ENCODE results near the gene PAPSS2.

PAPSS2 gene

DNA sequence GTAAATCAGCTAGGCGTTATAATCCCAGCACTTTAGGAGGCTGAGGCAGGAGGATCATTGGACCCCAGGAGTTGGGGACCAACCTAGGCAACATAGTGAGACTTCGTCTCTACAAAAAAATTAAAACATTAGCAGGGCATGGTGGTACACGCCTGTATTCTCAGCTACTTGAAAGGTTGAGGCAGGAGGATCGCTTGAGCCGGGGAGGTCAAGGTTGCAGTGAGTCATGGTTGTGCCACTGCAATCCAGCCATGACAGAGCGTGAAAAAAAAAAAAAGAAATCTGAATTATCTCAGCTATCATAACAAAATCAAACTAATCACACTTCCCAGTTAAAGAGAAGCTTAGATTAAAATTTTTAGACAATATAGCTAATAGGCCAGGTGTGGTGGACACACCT is 123.0 kb downstream of the PAPSS2 start:
- no peaks in the 10 kb centered on the region for H3K27me3 ChIP-seq (ENCODE audit: control insufficient read depth, insufficient read depth, low read length)
- H3K27ac ChIP-seq (ENCODE audit: low read length): no peak overlapping the region
- H3K4me1 ChIP-seq (ENCODE audit: control insufficient read depth, insufficient read depth, low read length): no peaks in the 10 kb centered on the region
- DNase-seq (ENCODE audit: low read depth, low spot score): no peak
- H3K9me3 ChIP-seq (ENCODE audit: control insufficient read depth, insufficient read depth, low read length): no peaks in the 10 kb centered on the region
- no peak overlapping the region for H3K4me3 ChIP-seq (ENCODE audit: low read length)
- WGBS (ENCODE audit: insufficient coverage, insufficient read length): no CpG with 5 or more reads among the region's 6 CpGs
- H3K36me3 ChIP-seq (ENCODE audit: control insufficient read depth, insufficient read depth, low read length): no peaks in the 10 kb centered on the region; the same call in 1 of the 2 replicates

DNA sequence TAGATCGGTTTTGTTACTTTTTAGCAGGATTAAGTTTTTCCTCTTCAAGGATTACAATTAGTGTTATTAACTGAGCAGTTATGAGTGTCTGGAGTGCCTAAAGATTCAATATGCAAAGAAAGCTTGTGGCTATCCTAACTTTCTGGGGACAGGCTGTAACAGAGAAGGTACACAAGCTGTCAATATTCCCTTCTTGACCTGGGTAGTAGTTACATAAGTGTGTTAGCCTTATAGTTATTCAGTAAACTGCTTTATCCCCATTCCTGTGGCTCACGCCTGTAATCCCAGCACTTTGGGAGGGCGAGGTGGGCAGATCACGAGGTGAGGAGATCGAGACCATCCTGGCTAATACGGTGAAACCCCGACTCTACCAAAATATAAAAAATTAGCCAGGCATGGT is 126.7 kb downstream of the PAPSS2 start:
- H3K4me1 ChIP-seq (ENCODE audit: control insufficient read depth, insufficient read depth, low read length): no peaks in the 10 kb centered on the region
- H3K27me3 ChIP-seq (ENCODE audit: control insufficient read depth, insufficient read depth, low read length): no peaks in the 10 kb centered on the region
- H3K4me3 ChIP-seq (ENCODE audit: low read length): no peak overlapping the region
- H3K27ac ChIP-seq (ENCODE audit: low read length): no peak overlapping the region
- no peaks in the 10 kb centered on the region; the same call in 1 of the 2 replicates for H3K36me3 ChIP-seq (ENCODE audit: control insufficient read depth, insufficient read depth, low read length)
- WGBS (ENCODE audit: insufficient coverage, insufficient read length): no CpG with 5 or more reads among the region's 7 CpGs
- no peak for DNase-seq (ENCODE audit: low read depth, low spot score)
- H3K9me3 ChIP-seq (ENCODE audit: control insufficient read depth, insufficient read depth, low read length): no peaks in the 10 kb centered on the region

DNA sequence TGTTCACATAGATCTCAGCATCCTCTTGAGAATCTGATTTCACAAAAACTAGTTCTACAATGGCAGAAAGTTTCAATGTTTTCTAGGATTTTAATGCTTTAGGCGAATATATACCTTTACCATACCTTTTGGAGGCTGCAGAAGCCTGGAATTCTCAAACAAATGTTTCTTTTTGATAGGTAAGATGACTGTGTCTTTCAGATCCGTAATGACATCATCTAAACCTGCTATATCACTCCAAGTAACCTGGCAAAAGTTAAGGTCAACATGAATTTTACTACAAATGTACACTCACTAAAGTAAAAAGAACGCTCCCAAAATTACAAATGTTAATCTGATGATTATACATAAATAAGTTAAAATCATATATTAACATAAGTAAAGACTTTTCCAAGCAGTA is 130.5 kb downstream of the PAPSS2 start:
- Histone ChIP-seq H3K27ac (ENCODE audit: low read length) (no peak overlapping the region), H3K9me3 (ENCODE audit: control insufficient read depth, insufficient read depth, low read length) (no peaks in the 10 kb centered on the region), H3K4me3 (ENCODE audit: low read length) (no peak overlapping the region), H3K27me3 (ENCODE audit: control insufficient read depth, insufficient read depth, low read length) (no peaks in the 10 kb centered on the region), H3K36me3 (ENCODE audit: control insufficient read depth, insufficient read depth, low read length) (no peaks in the 10 kb centered on the region), H3K4me1 (ENCODE audit: control insufficient read depth, insufficient read depth, low read length) (peaks cover 2% of the 10 kb centered on the region; the same call in 1 of the 2 replicates)
- no CpG with 5 or more reads among the region's 3 CpGs for WGBS (ENCODE audit: insufficient coverage, insufficient read length)
- no peak for DNase-seq (ENCODE audit: low read depth, low spot score)

DNA sequence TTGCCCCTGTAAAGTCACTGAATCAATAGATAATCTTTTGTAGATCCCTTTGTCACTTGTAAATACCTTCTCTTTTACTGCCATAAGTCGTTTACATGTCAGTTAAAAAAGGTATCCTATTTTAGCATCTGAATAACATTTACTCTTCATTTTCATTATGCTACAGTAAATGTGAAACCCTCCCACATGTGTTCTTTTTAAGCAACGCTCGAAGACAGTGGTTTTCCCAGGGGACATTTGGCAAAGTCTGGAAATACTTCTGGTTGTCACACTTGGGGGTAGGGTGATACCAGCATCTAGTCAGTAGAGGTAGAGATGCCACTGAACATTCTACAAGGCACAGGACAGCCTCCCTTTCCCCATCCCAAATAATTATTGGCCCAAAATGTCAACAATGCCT is 134.6 kb downstream of the PAPSS2 start:
- no peaks in the 10 kb centered on the region for H3K9me3 ChIP-seq (ENCODE audit: control insufficient read depth, insufficient read depth, low read length)
- no peaks in the 10 kb centered on the region for H3K27me3 ChIP-seq (ENCODE audit: control insufficient read depth, insufficient read depth, low read length)
- DNase-seq (ENCODE audit: low read depth, low spot score): no peak
- no peaks in the 10 kb centered on the region; the same call in 1 of the 2 replicates for H3K36me3 ChIP-seq (ENCODE audit: control insufficient read depth, insufficient read depth, low read length)
- no CpG with 5 or more reads among the region's 3 CpGs for WGBS (ENCODE audit: insufficient coverage, insufficient read length)
- no peak overlapping the region for H3K4me3 ChIP-seq (ENCODE audit: low read length)
- H3K27ac ChIP-seq (ENCODE audit: low read length): no peak overlapping the region
- H3K4me1 ChIP-seq (ENCODE audit: control insufficient read depth, insufficient read depth, low read length): peaks cover 2% of the 10 kb centered on the region; the same call in 1 of the 2 replicates

Data from iPS DF 6.9 (cell line).